Muscle layer of colon (tissue), 2 donors: ENCODE measurements around the gene ATP4B.

Source experiments
- H3K27ac ChIP-seq: one replicate; pipeline ENCODE4 v1.7.0; 2013; ENCODE audit warnings: low read depth, mild to moderate bottlenecking, low read length, moderate library complexity
- H3K27me3 ChIP-seq, 2 donors: one replicate each; pipeline ENCODE4 v1.7.0; 2013; ENCODE audit warnings: low read length in 2 of 2, mild to moderate bottlenecking in 2 of 2; ENCODE audit not compliant: insufficient read depth in 2 of 2, control insufficient read depth in 1 of 2
- H3K36me3 ChIP-seq: one replicate; pipeline ENCODE4 v1.7.0; 2013; ENCODE audit warnings: mild to moderate bottlenecking, low read length; ENCODE audit not compliant: insufficient read depth
- H3K4me1 ChIP-seq: one replicate; pipeline ENCODE4 v1.7.0; 2013; ENCODE audit warnings: mild to moderate bottlenecking, low read length; ENCODE audit not compliant: insufficient read depth
- H3K4me3 ChIP-seq, 2 donors: one replicate each; pipeline ENCODE4 v1.7.0; 2013; ENCODE audit warnings: low read length in 2 of 2, low read depth in 1 of 2, mild to moderate bottlenecking in 1 of 2, moderate library complexity in 1 of 2
- H3K9ac ChIP-seq: one replicate; pipeline ENCODE4 v1.7.0; 2013; ENCODE audit warnings: low read length
- H3K9me3 ChIP-seq: one replicate; pipeline ENCODE4 v1.7.0; 2013; ENCODE audit warnings: mild to moderate bottlenecking, low read length
- donor health status: abdominal sarcoma.
- donor health status: Adenocarcinoma of cecum.

The ATP4B gene

DNA sequence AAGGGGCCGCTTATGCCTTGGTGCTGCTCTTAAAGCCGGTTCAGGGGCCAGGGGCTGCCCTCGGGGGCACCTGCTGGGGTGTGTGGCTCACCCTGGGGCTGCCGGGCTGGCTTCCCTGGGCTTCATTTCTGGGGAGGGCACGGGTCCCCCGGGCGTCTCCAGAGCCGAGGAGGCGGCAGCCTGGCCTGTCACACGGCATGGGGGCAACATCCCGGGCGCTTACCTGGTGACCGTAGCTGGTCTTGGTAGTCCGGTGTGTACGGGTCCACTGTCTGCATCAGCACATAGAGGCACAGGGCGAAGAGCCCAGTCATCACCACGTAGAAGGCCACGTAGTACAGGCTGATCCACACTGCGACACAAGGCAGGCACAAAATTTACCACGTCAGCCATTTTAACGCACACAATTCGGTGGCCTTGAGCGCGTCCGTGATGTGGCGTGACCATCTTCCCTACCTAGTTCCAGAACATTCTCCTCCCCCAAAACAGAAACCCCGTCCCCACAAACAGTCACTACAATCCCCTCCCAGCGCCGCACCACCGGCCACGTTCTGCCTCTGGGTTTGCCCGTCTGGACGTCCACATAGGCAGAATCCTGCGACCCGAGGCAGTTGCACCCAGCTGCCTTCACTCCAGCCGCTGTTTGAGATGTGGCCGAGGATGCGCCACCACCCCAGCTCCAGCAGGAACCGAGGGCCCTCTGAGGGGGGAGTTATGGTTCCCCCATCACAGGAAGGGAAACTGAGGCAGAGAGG, 3.2 kb downstream of the ATP4B start:
- H3K27ac ChIP-seq: no peak overlapping the region
- no peak overlapping the region for H3K9ac ChIP-seq

DNA sequence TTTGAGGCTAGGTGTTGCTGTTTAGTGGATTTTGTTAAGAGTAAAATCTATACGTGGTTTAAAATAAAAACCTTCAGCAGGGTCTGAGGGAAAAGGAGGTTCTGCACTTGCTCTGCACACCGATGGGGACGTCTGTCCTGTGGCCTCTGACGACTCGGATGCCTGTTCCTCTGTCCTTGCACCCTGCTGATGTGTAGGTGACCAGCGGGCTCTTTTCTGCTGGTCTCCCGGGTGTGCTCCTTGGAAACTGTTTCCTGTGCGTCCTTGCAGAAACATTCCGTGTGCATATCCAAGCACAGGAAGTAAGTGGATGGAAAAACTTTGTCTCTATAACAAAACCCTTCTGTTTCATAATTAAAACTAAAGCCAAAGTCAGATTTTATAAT, 3.8 kb downstream of the ATP4B start:
- Histone ChIP-seq H3K4me1 (no peaks in the 10 kb centered on the region), H3K36me3 (no peaks in the 10 kb centered on the region), H3K4me3 (no peak overlapping the region), H3K27ac (no peak overlapping the region), H3K9ac (no peak overlapping the region), H3K9me3 (no peaks in the 10 kb centered on the region), H3K27me3 (no peaks in the 10 kb centered on the region)

More for the DNA sequence above, 3.2 kb downstream of the ATP4B start:
- no peaks in the 10 kb centered on the region for H3K36me3 ChIP-seq
- no peak overlapping the region for H3K4me3 ChIP-seq
- H3K4me1 ChIP-seq: no peaks in the 10 kb centered on the region
- no peaks in the 10 kb centered on the region for H3K9me3 ChIP-seq
- H3K27me3 ChIP-seq: no peaks in the 10 kb centered on the region

DNA sequence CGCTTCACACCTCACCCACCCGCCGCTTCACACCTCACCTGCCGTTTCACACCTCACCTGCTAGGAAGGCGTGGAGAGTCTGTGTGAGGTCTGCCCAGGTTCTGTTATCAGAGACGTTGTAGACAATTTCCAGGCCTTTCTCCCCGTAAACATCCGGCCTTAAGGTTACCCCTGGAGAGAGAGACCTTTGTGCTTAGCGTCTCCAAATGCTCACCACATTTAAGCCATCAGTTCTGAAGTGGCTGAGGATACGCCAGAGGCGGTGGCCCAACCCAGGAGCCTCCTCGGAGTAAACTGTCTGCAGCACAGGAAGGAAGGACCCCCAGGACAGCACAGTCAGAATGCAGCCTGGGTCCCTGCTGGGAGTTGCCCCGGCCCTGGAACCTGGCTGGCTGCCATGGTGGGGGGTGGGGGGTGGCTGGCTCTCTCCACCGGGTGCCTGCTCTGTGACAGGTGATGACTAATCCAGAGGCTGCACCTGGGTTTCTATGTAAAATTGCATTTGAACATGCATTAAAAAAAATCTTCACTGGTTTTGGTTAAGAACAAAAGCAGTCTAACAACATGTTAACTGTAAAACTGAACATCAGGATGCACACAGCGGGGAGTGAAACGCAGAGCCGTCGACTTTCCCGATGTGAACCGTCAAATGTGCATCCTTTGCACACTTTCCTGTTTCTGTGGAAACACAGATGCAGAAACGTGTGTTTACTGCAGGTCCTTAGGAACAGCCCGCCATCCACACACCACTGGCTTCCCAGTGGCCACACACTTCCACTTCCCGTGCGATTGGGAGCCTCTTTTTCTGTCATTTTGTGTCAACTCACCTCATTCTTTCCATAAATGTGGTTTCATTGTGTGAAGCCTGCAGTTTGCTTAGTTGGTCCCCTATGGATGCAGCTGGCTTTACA, 4.5 kb downstream of the ATP4B start:
- Histone ChIP-seq H3K9me3 (no peaks in the 10 kb centered on the region), H3K27ac (no peak overlapping the region), H3K4me1 (no peaks in the 10 kb centered on the region), H3K9ac (no peak overlapping the region), H3K36me3 (no peaks in the 10 kb centered on the region), H3K27me3 (no peaks in the 10 kb centered on the region), H3K4me3 (no peak overlapping the region)

DNA sequence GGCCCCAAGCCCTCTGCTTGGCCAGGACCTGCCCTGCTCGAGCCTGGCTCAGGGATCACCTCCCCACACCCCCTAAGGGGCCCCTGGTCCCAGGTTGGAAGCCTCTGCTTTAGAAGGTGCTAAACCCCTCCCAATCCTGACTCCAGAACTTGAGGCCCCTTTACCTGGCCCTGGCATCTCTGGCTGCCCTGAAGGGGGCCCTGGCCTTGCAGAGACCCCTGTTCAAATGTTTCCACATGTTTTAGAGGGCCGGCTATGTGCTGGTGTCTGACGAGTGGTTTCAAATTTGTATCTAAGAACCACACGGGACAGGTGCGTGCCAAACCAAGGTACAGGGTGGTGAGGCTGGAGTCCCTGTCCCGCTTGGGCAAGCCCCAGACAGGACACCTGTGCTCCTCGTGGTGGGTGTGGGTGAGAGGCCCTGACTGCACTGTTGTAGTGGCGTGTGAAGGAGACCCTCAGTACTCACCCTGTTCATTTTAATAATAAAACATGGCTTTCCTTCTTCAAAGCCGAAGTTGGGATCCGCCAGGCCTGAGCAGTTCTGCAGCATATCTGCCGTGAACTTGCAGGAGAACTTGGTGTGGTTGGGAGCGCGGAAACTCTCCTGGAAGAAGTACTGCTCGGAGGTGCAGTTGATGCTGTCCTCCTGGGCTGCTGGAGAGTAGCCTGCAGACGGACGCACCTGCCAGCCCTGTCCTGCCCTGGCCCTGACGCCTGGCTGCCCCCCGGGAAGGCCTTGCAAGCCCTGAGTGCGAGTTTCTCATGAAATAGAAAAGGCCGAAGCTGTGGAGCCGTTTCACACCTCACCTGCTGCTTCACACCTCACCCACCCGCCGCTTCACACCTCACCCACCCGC, 5.4 kb downstream of the ATP4B start:
- Histone ChIP-seq H3K36me3 (no peaks in the 10 kb centered on the region), H3K9me3 (no peaks in the 10 kb centered on the region), H3K27me3 (no peaks in the 10 kb centered on the region), H3K4me3 (no peak overlapping the region), H3K4me1 (peaks cover 8% of the 10 kb centered on the region), H3K9ac (no peak overlapping the region), H3K27ac (no peak overlapping the region)

DNA sequence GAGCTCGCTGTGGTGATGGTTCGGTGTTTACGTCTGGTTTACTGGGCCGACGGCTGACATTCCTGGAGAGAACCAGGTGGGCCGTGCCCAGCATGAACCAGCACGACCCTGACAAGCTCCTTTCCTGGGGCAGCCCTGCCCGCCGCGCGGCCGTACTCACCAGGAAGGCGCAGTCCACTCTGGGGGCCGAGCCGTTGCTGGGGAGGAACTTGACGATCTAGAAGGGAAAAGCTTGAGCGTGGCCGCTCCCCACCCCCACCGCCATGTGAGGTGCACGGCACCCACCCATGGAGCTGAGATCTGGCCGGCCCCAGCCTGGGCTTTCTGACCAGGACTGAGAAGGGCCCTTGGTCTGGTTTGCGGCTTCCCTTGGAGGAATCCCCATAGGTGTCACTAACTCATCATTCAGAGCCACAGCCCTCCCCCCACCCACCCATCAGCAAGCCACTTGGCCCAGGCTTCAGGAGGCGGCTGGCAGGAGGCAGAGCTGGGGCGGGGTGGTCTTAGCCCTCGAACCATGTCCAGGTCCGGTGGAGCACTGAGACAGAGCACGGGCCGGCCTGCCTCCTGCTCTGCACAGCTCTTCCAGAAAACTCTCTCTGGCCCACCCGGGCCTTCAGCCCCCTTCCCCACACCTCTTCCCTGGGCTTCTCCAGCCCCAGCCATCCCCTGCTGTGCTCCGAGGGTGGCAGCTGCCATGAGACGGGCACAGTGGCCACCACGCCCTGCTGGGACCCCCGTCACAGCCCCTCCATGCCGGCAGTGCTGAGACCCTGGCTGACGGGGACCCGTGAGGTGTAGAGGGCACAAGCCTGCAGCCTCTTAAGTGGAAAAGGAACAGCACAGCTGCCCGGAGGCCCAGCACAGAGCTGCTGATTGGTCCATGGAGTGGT, 6.2 kb downstream of the ATP4B start:
- H3K4me1 ChIP-seq: peaks cover 14% of the 10 kb centered on the region
- no peak overlapping the region for H3K4me3 ChIP-seq
- no peaks in the 10 kb centered on the region for H3K36me3 ChIP-seq
- no peaks in the 10 kb centered on the region for H3K9me3 ChIP-seq
- H3K27me3 ChIP-seq: no peaks in the 10 kb centered on the region
- H3K9ac ChIP-seq: no peak overlapping the region
- H3K27ac ChIP-seq: no peak overlapping the region

DNA sequence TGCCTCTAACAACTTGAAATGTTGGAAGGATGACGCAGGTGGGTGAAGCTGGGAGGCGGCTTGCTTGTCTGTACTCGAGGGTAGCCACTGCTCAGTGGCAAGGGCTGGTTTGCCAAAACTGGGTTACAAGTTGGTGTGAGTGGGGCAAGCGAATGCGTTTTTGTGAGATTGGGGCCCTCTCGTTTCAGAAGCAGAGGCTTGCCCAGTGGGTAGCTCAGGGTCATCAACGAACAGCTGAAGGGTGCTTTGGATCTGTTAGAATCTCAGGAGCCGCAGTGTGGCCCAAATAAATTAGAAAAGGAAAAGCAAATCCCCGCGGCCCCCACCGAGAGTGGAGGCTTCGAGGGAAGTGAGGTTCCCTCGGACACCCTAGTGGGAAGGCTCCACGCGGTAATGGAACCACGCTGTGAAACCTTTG, 7.3 kb downstream of the ATP4B start:
- no peaks in the 10 kb centered on the region for H3K9me3 ChIP-seq
- no peak overlapping the region for H3K27ac ChIP-seq
- H3K4me3 ChIP-seq: no peak overlapping the region
- H3K36me3 ChIP-seq: no peaks in the 10 kb centered on the region
- no peak overlapping the region for H3K9ac ChIP-seq
- no peaks in the 10 kb centered on the region for H3K27me3 ChIP-seq
- H3K4me1 ChIP-seq: peaks cover 15% of the 10 kb centered on the region

DNA sequence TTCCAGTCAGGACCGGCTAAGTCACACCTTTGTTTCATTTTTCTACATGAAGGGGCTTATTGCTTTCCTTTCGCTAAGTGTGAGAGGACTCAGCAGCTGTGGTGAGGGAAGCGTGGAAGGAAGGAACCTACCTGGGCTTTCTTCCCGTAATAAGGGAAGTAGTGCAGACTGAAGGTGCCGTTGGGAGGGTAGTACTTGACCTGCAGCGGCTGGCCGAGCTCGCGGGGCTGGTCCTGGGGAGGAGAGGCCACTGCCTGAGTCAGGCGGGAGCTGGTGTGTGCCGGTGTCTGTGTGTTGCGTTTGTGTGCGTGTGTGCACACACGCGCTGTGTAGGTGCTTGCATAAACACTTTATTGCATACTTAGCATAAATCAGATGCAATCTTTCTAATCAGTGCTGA, 7.7 kb downstream of the ATP4B start:
- no peaks in the 10 kb centered on the region for H3K9me3 ChIP-seq
- H3K9ac ChIP-seq: no peak overlapping the region
- H3K27ac ChIP-seq: no peak overlapping the region
- no peaks in the 10 kb centered on the region for H3K27me3 ChIP-seq
- H3K4me1 ChIP-seq: peaks cover 15% of the 10 kb centered on the region
- no peak overlapping the region for H3K4me3 ChIP-seq
- no peaks in the 10 kb centered on the region for H3K36me3 ChIP-seq

DNA sequence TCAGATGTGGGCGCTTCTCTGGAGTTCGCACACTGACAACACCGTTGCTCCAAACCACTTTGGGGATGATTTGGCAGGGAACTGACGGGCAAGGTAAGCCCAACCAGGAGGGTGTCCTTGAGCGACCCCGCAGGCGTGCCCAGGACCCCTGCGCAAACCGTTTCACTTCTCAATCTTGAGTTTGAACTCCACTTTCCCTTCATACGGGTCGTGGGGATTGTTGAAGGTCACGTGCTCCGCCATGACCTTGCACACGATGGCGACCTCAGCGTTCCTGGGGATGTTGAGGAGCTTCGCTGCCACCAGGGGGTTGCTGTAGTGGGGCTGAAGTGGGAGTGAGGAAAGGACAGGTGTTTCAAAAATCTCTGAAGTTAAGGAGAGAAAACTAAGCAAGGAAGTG, 8.8 kb downstream of the ATP4B start:
- H3K9ac ChIP-seq: no peak overlapping the region
- H3K4me1 ChIP-seq: peaks cover 15% of the 10 kb centered on the region
- H3K9me3 ChIP-seq: no peaks in the 10 kb centered on the region
- H3K27ac ChIP-seq: no peak overlapping the region
- no peak overlapping the region for H3K4me3 ChIP-seq
- H3K36me3 ChIP-seq: no peaks in the 10 kb centered on the region
- no peaks in the 10 kb centered on the region for H3K27me3 ChIP-seq

DNA sequence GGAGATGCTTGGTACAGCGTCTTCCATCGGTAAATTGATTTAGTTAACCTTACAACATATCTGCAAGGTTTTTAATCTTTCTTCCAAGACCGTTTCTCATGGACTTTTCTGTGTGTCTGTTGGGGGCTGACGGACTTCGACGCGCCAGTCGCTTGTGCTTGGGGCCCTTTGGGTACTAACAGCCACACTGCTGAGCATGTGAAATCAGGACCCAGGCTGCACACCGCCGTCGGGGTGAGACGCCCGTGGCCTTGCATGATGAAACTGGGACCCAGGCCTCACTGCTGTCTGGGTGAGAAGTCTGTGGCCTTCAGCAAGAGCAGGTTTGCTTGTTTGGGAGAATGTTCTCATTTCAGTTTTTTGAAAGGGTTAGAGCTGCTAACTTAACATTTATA, 9.8 kb downstream of the ATP4B start:
- H3K27me3 ChIP-seq: no peaks in the 10 kb centered on the region
- peaks cover 15% of the 10 kb centered on the region for H3K4me1 ChIP-seq
- H3K27ac ChIP-seq: no peak overlapping the region
- no peak overlapping the region for H3K9ac ChIP-seq
- H3K36me3 ChIP-seq: no peaks in the 10 kb centered on the region
- H3K4me3 ChIP-seq: no peak overlapping the region
- H3K9me3 ChIP-seq: no peaks in the 10 kb centered on the region

DNA sequence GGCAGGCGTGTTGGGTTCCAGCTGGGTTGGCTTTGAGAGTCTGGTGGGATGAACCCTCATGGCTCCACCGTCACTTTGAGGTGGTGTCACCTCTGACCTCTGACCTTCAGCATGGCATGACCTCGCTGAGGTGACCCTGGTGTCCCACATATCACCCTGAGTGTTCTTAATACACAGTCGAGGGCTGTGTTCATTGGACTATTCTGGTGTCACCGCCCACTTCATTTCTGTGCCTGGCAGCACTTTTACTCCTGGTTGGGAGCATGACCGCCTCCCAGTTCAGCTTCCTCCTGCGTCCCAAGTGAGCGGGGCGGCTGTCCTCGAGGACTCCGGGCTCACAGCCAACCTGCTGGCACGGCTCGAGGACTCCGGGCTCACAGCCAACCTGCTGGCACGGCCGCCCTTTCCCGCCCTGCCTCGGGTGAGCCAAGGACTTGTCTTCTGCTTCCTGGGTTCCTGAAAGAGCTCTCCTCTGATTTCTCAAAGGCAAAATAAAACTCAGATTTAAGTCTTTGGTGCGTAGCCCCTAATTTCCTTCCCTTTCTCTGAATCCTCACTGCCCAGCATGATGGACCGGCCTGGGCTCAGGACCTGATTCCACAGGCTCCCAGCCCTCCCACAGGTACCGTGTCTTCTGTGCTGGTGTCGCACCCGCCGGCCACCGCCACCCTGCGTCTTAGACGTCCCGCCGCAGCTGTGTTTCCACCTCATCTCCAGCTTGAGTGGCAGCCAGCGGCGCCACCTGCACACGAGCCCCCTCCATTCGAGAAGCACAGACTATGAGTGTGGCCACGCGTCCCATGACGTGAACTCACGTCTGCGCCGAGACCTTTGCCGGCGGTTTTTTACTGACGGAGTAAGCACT, 10.4 kb downstream of the ATP4B start:
- Histone ChIP-seq H3K27ac (no peak overlapping the region), H3K27me3 (no peaks in the 10 kb centered on the region), H3K9ac (no peak overlapping the region), H3K36me3 (no peaks in the 10 kb centered on the region), H3K9me3 (no peaks in the 10 kb centered on the region), H3K4me3 (no peak overlapping the region), H3K4me1 (peaks cover 15% of the 10 kb centered on the region)
